COLO829 (cell line): ENCODE measurements around the gene CNR2.
A peak's percentile ranks its signal among the peaks of the same experiment; 100 is the strongest.
"Not testable (repeated sequence)": the region's sequence is repeated elsewhere in the genome, so short reads cannot be mapped to it uniquely, and the experiment has no call there.

Experiments
- DNase-seq: peaks from one replicate; pipeline ENCODE4 v3.0.0; 2012; ENCODE audit warnings: low spot score

CNR2 gene

DNA sequence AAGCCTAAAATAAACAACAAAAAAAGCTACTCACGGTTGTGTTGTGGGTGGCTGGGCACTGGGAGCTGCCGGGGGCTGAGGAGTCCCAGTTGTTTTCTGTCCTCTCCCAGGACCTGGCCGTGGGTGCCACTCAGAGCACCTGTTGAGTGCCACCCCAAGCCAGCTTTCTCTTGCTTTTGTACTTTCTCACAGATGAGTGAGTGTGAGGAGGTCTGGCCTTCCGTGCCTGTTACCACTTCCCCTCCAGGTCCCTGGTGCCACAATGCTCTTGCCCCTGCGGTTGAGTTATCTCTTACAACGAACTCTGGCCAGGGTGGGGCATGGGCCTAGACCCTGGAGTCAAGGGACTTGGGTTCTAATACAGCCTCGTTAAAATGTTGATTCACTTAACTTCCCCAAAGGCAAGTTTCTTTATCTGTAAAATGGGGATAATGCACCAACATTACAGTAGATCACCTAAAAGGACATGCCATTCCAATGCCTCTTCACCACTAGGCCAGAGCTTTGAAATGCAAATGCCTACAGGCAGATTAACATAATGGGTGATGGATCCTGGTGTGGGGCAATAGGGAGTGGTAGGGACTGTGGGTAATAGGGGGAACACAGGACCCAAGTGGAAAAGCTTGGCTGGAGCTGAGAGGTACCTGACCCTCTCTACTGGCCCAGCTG is at the start of gene CNR2:
TSS of gene CNR2 (minus strand) at position 151 of the 669 bp plus-strand sequence. CDS start 37,745 bp downstream, outside the sequence.
- DNase-seq: no peak

GRCh38 chr1:23960291-23961020 is 47.3 kb upstream of the CNR2 start:
- peak; percentile 22 for DNase-seq

GRCh38 chr1:23959461-23960290 is 46.5 kb upstream of the CNR2 start, which contains the start of gene PNRC2:
Gene PNRC2, plus strand, starts transcription at chr1:23959828. Its CDS starts 1,630 bp downstream, at chr1:23961458.
- DNase-seq: peak; percentile 97

GRCh38 chr1:23958810-23959460 is 45.8 kb upstream of the CNR2 start:
- peak; percentile 91 for DNase-seq

- DNase-seq: not testable (repeated sequence)
These were observed 45.1 kb upstream of the CNR2 start for GRCh38 chr1:23958040-23958809.

- no peak for DNase-seq
These were observed 43.9 kb upstream of the CNR2 start for GRCh38 chr1:23957096-23957495.

GRCh38 chr1:23953020-23953419 is 39.9 kb upstream of the CNR2 start:
- DNase-seq: no peak

DNA sequence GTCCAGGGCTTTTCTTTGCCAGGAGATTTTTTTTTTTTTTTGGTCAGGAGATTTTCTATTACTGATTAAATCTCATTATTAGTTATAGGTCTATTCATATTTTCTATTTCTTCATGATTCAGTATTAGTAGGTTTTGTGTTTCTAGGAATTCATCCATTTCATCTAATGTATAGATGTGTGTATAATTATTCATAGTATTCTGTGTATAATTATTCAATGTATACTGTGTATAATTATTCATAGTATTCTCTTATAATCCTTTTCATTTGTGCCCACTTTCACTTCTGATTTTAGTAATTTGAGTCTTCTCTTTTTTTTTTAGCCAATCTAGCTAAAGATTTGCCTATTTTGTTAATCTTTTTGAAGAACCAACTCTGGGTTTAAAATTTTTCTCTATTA is 34.2 kb upstream of the CNR2 start:
- DNase-seq: no peak

DNA sequence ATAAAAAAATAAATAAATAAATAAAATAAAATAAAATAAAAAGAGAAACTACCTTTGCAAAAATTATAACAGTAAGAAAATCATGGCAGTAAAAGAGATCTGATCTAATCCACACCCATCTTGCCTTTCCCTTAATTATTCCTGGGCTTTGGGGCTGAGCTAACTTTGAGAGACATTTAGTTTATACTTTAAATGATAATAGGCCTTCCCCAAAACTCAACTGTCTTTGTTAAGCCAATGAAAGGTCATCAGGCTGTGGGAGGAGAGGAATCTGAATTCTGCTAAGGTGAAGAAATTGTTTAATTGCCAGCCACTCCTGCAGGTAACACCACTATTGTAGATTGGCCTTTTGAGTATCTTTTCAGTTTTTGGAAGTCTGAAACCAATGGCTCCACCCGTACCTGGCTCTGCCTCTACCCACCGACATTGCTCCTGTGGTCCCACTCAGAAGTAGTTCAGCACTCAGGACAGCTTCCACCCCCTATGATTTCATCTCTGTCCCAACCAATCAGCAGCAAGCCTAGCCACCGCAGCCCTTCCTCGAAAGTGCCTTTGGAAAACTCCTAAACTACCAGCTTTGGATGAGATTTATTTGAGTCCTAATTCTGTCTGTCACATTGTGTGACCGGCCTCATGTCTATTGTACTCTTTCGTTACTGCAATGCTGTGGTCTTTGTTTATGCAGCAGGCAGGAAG is 23.5 kb upstream of the CNR2 start:
- no peak for DNase-seq

GRCh38 chr1:23931491-23931880 is 18.3 kb upstream of the CNR2 start:
- DNase-seq: no peak

DNA sequence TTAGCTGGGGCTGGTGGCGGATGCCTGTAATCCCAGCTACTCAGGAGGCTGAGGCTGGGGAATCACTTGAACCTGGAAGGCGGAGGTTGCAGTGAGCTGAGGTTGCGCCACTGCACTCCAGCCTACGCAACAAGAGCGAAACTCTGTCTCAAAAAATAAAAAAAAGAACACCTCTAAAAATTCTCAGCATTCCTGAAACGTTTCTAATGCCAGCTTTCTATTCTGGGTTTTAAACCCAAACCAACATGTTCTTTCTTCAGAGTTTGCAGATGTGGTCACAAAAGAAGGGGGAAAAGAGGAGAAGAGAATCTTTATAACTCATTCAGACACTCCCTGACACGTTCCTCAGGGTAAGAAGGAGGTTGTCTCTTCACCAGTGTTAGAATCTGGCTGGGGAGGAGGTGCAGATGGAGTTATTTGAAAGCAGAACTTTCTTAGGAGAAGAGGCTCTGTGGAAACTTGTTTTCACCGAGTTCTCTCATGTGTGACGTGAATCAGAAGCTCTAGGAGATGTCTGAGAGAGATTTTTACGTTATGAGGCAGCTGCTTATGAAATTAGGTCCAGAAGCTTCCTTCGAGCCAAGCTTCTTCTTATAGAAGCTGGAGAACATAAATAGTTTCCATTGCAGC is 17.8 kb upstream of the CNR2 start:
- DNase-seq: no peak

- no peak for DNase-seq
These were observed 17.1 kb upstream of the CNR2 start for GRCh38 chr1:23930270-23930669.

DNA sequence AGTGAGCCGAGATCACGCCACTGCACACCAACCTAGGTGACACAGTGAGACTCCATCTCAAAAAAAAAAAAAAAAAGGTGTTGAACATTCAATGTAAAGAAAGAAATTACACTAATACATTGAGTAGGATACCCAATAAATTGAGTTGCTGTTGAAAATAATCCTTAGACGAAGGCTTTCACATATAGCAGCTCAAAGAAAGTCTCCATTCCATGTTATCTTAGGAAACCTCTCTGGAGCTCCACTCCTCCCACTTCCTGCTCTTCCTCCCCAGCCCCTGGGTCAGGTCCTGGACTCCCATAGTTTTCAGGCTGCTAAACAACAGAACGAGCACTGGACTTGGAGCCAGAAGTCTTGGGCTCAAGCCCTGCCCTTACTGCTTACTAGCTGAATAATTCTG is 15.6 kb upstream of the CNR2 start:
- DNase-seq: no peak

- no peak for DNase-seq
These were observed 13.9 kb upstream of the CNR2 start for GRCh38 chr1:23927097-23927496.

- no peak for DNase-seq
These were observed 12.1 kb upstream of the CNR2 start for GRCh38 chr1:23925279-23925678.

DNA sequence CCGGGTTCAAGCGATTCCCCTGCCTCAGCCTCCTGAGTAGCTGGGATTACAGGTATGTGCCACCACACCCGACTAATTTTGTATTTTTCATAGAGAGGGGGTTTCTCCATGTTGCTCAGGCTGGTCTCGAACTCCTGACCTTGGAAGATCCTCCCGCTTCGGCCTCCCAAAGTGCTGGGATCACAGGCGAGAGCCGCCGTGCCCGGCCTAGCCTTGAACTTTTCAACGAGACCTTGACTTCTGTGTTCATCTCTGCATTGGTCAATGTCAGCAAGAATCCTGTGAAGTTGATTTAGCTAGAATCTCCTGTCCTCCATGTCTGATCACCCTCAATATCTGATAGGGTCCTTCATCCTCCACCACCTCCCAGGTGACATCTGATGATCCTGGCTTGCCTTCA is 11.4 kb upstream of the CNR2 start:
- no peak for DNase-seq

- no peak for DNase-seq
These were observed 10.7 kb upstream of the CNR2 start for GRCh38 chr1:23923592-23924499.

DNA sequence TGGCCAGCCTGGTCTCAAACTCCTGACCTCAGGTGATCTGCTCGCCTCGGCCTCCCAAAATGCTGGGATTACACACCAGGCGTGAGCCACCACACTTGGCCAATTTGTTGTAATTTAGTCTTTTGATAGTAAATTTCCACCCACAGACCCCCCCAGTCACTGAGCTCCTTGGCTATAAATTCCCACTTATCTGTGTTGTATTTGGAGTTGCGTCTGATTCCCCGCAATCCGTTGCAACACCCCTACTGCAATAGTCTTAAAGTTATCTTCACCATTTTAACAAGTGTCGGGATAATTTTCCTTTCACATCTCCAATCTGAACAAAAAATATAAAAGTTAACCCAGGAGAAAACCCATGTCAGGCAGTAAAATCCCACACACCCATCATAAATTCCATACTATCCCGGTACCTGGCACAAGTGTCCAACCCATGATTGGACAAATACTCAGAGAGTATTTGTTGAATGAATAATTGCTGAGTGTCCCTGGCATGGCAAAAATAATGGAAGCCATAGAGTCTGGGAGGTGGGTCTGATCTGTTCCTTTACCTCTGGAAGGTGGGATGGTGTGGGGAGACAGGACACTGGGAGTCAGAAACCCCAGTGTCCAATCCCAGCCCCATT is 9.3 kb upstream of the CNR2 start:
- no peak for DNase-seq
